ENCODE data around the gene MZT1. TPM values are rescaled to one million over a fixed set of nuclear protein-coding genes. Genes with fewer than 3 reads are reported as not detected.

MZT1 gene
- total and polyA plus RNA-seq, 2 experiments from 2014 or later, result 35.0 to 52.3 TPM

- Histone ChIP-seq H3K4me3 (no peak overlapping the region), H3K36me3 (ENCODE audit: insufficient read depth) (0 out of 2 replicates have a peak, but pooled peaks cover 7% of the 10 kb centered on the region), H3K4me2 (no peak overlapping the region), H3K27me3 (ENCODE audit: insufficient read depth) (no peaks in the 10 kb centered on the region), H4K20me1 (replicated peaks; ENCODE audit: insufficient read depth) (no peaks in the 10 kb centered on the region), H3K9me2 (ENCODE audit: insufficient read depth) (0 out of 2 replicates have a peak, but pooled peaks cover 4% of the 10 kb centered on the region), H3K27ac (ENCODE audit: low read depth) (no peak overlapping the region), H2AFZ (no peak overlapping the region), H3K4me1 (ENCODE audit: insufficient read depth) (no peaks in the 10 kb centered on the region), H3F3A (replicated peaks; ENCODE audit: low read depth) (no peaks in the 10 kb centered on the region), H3K79me2 (replicated peaks; ENCODE audit: insufficient read depth) (no peaks in the 10 kb centered on the region)
- ATAC-seq (no peak), DNase-seq (ENCODE audit: low spot score) (no peak)
- Mint-ChIP-seq H3K27ac (no peak overlapping the region), H3K9me3 (peaks cover 39% of the 10 kb centered on the region), H3K4me3 (no peak overlapping the region), H3K27me3 (ENCODE audit: insufficient read depth, low read depth, poor library complexity) (peaks cover 4% of the 10 kb centered on the region), H3K4me1 (no peaks in the 10 kb centered on the region), H3K36me3 (ENCODE audit: low read depth) (peaks cover 25% of the 10 kb centered on the region)
- no peak for TF ChIP-seq JUNB (IDR thresholded peaks at IDR 0.05; ENCODE audit: unreplicated experiment)
- TF ChIP-seq NANOG (IDR thresholded peaks at IDR 0.05; ENCODE audit: borderline replicate concordance), result no peak
- TF ChIP-seq CTCF (conservative IDR thresholded peaks at IDR 0.05; ENCODE audit: low read depth in 2 of 2), result no peak
- TF ChIP-seq EZH2 (IDR thresholded peaks at IDR 0.05; ENCODE audit: low read depth, unreplicated experiment), result no peak
- TF ChIP-seq STAT1 (IDR thresholded peaks at IDR 0.05; ENCODE audit: unreplicated experiment), result no peak
- no peak for TF ChIP-seq REST (IDR thresholded peaks at IDR 0.05; ENCODE audit: unreplicated experiment)
- TF ChIP-seq ZNF114 (CRISPR knock-in tag; IDR thresholded peaks at IDR 0.05), result no peak
- no peak for TF ChIP-seq POLR2AphosphoS5 (IDR thresholded peaks at IDR 0.05; ENCODE audit: low read depth)
- TF ChIP-seq EZH2phosphoT487 (IDR thresholded peaks at IDR 0.05; ENCODE audit: unreplicated experiment), result no peak
- TF ChIP-seq ZNF331 (CRISPR knock-in tag; IDR thresholded peaks at IDR 0.05; ENCODE audit: low read depth), result no peak
- no peak for TF ChIP-seq CREB1 (CRISPR knock-in tag; IDR thresholded peaks at IDR 0.05; ENCODE audit: low read depth)
- TF ChIP-seq, protein P1, sequence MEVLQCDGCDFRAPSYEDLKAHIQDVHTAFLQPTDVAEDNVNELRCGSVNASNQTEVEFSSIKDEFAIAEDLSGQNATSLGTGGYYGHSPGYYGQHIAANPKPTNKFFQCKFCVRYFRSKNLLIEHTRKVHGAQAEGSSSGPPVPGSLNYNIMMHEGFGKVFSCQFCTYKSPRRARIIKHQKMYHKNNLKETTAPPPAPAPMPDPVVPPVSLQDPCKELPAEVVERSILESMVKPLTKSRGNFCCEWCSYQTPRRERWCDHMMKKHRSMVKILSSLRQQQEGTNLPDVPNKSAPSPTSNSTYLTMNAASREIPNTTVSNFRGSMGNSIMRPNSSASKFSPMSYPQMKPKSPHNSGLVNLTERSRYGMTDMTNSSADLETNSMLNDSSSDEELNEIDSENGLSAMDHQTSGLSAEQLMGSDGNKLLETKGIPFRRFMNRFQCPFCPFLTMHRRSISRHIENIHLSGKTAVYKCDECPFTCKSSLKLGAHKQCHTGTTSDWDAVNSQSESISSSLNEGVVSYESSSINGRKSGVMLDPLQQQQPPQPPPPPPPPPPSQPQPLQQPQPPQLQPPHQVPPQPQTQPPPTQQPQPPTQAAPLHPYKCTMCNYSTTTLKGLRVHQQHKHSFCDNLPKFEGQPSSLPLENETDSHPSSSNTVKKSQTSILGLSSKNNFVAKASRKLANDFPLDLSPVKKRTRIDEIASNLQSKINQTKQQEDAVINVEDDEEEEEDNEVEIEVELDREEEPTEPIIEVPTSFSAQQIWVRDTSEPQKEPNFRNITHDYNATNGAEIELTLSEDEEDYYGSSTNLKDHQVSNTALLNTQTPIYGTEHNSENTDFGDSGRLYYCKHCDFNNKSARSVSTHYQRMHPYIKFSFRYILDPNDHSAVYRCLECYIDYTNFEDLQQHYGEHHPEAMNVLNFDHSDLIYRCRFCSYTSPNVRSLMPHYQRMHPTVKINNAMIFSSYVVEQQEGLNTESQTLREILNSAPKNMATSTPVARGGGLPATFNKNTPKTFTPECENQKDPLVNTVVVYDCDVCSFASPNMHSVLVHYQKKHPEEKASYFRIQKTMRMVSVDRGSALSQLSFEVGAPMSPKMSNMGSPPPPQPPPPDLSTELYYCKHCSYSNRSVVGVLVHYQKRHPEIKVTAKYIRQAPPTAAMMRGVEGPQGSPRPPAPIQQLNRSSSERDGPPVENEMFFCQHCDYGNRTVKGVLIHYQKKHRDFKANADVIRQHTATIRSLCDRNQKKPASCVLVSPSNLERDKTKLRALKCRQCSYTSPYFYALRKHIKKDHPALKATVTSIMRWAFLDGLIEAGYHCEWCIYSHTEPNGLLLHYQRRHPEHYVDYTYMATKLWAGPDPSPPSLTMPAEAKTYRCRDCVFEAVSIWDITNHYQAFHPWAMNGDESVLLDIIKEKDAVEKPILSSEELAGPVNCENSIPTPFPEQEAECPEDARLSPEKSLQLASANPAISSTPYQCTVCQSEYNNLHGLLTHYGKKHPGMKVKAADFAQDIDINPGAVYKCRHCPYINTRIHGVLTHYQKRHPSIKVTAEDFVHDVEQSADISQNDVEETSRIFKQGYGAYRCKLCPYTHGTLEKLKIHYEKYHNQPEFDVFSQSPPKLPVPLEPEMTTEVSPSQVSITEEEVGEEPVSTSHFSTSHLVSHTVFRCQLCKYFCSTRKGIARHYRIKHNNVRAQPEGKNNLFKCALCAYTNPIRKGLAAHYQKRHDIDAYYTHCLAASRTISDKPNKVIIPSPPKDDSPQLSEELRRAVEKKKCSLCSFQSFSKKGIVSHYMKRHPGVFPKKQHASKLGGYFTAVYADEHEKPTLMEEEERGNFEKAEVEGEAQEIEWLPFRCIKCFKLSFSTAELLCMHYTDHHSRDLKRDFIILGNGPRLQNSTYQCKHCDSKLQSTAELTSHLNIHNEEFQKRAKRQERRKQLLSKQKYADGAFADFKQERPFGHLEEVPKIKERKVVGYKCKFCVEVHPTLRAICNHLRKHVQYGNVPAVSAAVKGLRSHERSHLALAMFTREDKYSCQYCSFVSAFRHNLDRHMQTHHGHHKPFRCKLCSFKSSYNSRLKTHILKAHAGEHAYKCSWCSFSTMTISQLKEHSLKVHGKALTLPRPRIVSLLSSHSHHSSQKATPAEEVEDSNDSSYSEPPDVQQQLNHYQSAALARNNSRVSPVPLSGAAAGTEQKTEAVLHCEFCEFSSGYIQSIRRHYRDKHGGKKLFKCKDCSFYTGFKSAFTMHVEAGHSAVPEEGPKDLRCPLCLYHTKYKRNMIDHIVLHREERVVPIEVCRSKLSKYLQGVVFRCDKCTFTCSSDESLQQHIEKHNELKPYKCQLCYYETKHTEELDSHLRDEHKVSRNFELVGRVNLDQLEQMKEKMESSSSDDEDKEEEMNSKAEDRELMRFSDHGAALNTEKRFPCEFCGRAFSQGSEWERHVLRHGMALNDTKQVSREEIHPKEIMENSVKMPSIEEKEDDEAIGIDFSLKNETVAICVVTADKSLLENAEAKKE (CRISPR knock-in tag; IDR thresholded peaks at IDR 0.05), result no peak
- no peak for TF ChIP-seq ETS1 (IDR thresholded peaks at IDR 0.05)
These were observed 33.1 kb downstream of the MZT1 start for GRCh38 chr13:72694314-72694713.

Measured in GM23338 (cell line).